Sigmoid colon (tissue), 7 donors: ENCODE data around the gene LRRC8B. TPM values are rescaled to one million over a fixed set of nuclear protein-coding genes. Genes with fewer than 3 reads are reported as not detected.

Experiments
- DNase-seq: peaks from one replicate; pipeline ENCODE4 v3.0.0-alpha.2; 2019
- H3K27ac ChIP-seq, 4 donors: fragments of 200-600 bp; sonication (generic); one replicate each; pipeline ENCODE4 v1.5.1; 2016 to 2019; ENCODE audit warnings: mild to moderate bottlenecking in 1 of 4
- H3K27me3 ChIP-seq, 3 donors: fragments of 200-600 bp; sonication (generic); one replicate each; pipeline ENCODE4 v1.5.1; 2019; ENCODE audit warnings: mild to moderate bottlenecking in 1 of 3
- H3K36me3 ChIP-seq, 4 donors: fragments of 200-600 bp; sonication (generic); one replicate each; pipeline ENCODE4 v1.5.1; 2016 to 2019
- H3K4me1 ChIP-seq, 4 donors: fragments of 200-600 bp; sonication (generic); one replicate each; pipeline ENCODE4 v1.5.1; 2017 to 2019
- H3K4me3 ChIP-seq, 4 donors: fragments of 200-600 bp; sonication (generic); one replicate each; pipeline ENCODE4 v1.5.1; 2017 to 2019; ENCODE audit warnings: mild to moderate bottlenecking in 2 of 4, moderate library complexity in 1 of 4
- H3K9me3 ChIP-seq, 4 donors: fragments of 200-600 bp in 3 of 4; sonication (generic) in 3 of 4; one replicate each; pipeline versions ENCODE4 v1.5.1 to v1.6.1; 2013 to 2019
- EP300 ChIP-seq, 4 donors: sonication (generic); formaldehyde crosslinking; IDR thresholded peaks; one replicate each; pipeline ENCODE4 v1.6.1; 2017; ENCODE audit warnings: antibody characterized with exemption in 4 of 4
- POLR2A ChIP-seq, 2 donors: fragments of 450-650 bp; IDR thresholded peaks; one replicate each; pipeline ENCODE4 v1.6.1; 2016; ENCODE audit warnings: antibody characterized with exemption in 2 of 2, mild to moderate bottlenecking in 2 of 2, moderate library complexity in 2 of 2
- POLR2AphosphoS5 ChIP-seq, 4 donors: sonication (generic); formaldehyde crosslinking; IDR thresholded peaks; one replicate each; pipeline ENCODE4 v1.6.1; 2017; ENCODE audit warnings: antibody characterized with exemption in 4 of 4
- WGBS, 2 donors: extraction: QIAGEN DNeasy Blood & Tissue Kit; methylation state at CpG; one replicate each; pipeline ENCODE4 v1.1.7; 2013; 5-methylcytosine and 5-hydroxymethylcytosine counted together
- intact Hi-C: fragments of 100-400 bp; cut with DNase I; formaldehyde crosslinking; loops from one replicate; pipeline ENCODE4 v1.15.1; 2023
- polyA plus RNA-seq, 3 donors: library from polyadenylated mRNA; stranded (reverse); fragments of 200-250 nt; gene quantifications; one replicate each; pipeline ENCODE4 v1.2.3, GENCODE V29; 2013
- total RNA-seq, 4 donors: library from RNA; depleted of rRNA; stranded (reverse); fragments of >200 nt; gene quantifications; one replicate each; pipeline ENCODE4 v1.1.0, GENCODE V29; 2016
- TF ChIP-seq, protein P1 (sequence below), 4 experiments: fragments of 450-650 bp in 3 of 4; fragments of 200-600 bp in 1 of 4; IDR thresholded peaks; one replicate each; pipeline ENCODE4 v1.5.1; 2016 to 2019; ENCODE audit warnings: antibody characterized with exemption in 4 of 4, mild to moderate bottlenecking in 3 of 4, moderate library complexity in 2 of 4
- donor health status: healthy with polysubstance abuse.
- donor health status: Bipolar disorder and iron deficiency.
- donor health status: healthy.

LRRC8B gene
- total and polyA plus RNA-seq, 7 donors, result 1.8 to 9.8 (median 4.1) TPM

DNA sequence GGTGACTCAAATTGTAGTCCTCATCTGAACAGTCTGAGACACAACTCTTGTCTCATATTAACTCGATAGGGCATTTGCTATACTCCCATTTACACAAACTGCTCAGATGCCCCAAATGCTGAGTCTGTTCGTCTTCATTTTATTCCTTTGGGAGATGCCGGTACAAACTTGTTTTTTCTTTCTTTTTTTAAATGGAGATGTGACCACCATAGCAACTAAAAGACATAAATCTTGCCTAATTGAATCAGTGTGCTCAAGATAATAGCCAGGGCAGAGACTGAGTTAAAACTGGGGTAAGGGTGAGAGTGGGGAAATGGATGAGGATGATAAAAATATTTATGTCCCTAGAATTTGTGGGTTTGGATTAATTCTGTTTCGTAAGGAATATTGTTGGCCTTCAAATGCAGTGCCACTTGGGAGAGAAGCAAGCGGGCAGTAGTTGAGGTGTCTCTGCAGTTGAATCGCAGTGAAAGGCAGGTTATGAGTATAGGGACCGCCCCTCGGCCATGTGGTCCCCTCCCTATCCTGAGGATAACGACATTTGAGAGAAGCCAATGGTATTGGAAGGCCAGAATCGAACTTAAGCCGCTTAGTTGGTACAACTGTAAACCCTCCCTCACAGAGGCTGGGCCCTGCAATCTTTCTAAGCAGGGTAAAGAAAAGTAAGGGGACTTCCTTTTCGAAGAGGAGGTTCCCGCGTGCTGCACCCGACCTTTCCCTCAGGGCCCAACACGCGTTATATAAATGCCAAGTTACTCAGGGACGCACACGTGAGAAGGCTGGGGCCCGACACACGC is 859 bp upstream of the LRRC8B start:
- Histone ChIP-seq H3K9me3 (no peaks in the 10 kb centered on the region), H3K27ac (peak overlapping the region; percentile 81 to 87 (median 84)), H3K4me3 (peak overlapping the region; percentile 56 to 99 (median 84)), H3K36me3 (no peaks in the 10 kb centered on the region), H3K27me3 (no peaks in the 10 kb centered on the region), H3K4me1 (peaks cover 0 to 18% (median 3%) of the 10 kb centered on the region in 4 donors)
- WGBS, 2 donors, result 21 to 22% methylated on average over 21 of the region's 21 CpGs
- DNase-seq, result no peak
- intact Hi-C loops, result no loop called here
- no peak for TF ChIP-seq POLR2AphosphoS5 (IDR thresholded peaks at IDR 0.05)
- TF ChIP-seq POLR2A (IDR thresholded peaks at IDR 0.05), result no peak
- TF ChIP-seq EP300 (IDR thresholded peaks at IDR 0.05), result no peak
- TF ChIP-seq, protein P1, sequence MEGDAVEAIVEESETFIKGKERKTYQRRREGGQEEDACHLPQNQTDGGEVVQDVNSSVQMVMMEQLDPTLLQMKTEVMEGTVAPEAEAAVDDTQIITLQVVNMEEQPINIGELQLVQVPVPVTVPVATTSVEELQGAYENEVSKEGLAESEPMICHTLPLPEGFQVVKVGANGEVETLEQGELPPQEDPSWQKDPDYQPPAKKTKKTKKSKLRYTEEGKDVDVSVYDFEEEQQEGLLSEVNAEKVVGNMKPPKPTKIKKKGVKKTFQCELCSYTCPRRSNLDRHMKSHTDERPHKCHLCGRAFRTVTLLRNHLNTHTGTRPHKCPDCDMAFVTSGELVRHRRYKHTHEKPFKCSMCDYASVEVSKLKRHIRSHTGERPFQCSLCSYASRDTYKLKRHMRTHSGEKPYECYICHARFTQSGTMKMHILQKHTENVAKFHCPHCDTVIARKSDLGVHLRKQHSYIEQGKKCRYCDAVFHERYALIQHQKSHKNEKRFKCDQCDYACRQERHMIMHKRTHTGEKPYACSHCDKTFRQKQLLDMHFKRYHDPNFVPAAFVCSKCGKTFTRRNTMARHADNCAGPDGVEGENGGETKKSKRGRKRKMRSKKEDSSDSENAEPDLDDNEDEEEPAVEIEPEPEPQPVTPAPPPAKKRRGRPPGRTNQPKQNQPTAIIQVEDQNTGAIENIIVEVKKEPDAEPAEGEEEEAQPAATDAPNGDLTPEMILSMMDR (IDR thresholded peaks at IDR 0.05), result no peak

DNA sequence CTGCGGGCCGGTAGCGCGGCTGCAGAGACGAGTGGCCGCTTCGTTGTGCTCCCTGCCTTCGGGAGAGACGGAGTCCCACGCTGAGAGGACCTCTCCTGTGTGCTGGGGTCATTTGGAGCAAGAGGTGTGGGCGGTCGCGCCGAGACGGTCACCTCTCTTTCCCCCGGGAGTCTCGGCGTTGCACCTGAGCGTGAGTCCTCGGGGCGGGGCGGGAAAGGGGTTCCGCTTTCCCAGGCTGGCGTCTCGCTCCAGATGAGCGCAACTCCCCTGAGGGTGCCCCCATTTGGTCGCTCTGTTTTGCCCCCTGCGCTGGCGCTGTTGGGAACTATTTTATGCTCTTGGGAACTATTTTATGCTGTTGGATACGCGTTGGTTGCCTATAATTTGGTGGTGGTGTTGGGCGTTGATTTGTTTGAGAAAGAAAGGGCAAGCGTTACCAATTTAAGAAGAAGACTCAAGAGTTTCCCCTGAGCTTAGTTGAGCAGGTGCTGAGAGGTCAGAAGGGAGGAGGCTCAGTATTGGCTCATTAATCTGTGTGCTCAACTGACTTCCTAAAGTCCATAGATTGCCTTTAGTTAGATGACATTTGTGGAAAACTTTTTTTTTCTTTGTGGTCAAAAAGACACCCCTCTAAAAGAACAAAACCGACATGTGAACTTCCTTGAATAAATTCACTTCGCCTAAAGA is 683 bp downstream of the LRRC8B start:
- Histone ChIP-seq H3K36me3 (no peaks in the 10 kb centered on the region), H3K4me3 (peak overlapping the region; percentile 56 to 99 (median 84)), H3K4me1 (peaks cover 0 to 18% (median 3%) of the 10 kb centered on the region in 4 donors), H3K27ac (peak overlapping the region; percentile 81 to 87 (median 84)), H3K9me3 (no peaks in the 10 kb centered on the region), H3K27me3 (no peaks in the 10 kb centered on the region)
- intact Hi-C loops, result loop anchor here (5.0 kb wide), 1 partner anchor 72 kb away; no protein-coding TSS in a partner anchor
- DNase-seq, result peak; percentile 69
- TF ChIP-seq, protein P1 (IDR thresholded peaks at IDR 0.05), result peak in 1 of 4 experiments; percentile 6
- TF ChIP-seq POLR2A (IDR thresholded peaks at IDR 0.05), result no peak
- WGBS, 2 donors, result 1 to 2% methylated on average over 35 of the region's 35 CpGs

DNA sequence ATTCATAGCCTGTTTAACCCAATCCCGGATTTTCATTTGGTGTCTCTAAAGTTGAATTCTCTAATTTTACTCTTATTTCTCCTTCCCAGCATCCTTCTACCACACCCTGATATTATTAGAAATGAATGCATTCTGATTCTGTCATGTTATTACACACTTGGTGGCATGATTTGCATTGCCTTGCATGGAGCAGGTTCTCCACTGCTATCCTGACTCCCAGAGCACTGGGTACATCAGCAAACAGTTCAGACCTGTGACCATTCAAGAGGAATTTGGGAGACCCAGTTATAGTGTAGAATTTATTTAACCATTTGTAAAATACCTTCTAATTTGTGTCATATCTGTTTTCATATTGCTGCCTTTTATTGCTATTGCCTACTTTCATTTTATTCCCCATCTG is 2.6 kb downstream of the LRRC8B start:
- intact Hi-C loops, result loop anchor here (5.0 kb wide), 1 partner anchor 70 kb away; no protein-coding TSS in a partner anchor

DNA sequence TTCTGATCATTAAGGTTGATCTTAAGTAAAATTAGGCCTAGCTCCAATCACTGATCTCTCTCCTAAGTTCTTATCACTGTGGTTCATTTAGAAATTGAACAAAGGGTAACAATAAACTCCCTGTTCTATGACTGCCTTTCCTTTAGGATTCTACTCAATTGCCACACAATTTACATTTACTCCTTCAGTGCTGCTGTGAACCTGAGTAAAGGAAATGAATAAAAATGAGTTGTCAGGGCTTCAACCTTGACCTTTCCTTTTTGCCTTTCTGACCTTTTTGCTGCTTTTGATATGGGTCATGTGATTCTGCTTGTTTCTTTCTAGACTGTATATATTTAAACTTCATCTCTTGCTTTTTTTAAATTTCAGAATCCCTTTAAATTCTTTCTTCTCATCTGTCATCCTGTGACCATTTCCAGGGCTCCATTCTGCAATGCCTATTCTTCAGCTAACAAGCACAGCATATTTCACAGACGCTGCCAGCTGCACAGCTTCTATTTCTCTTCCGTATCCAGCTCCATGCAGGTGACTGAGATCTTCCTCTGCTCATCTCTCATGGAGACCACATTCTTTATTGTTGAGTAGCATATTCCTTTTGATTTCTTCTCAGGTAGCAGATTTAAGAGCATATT is 3.2 kb downstream of the LRRC8B start:
- TF ChIP-seq POLR2A (IDR thresholded peaks at IDR 0.05) (no peak), EP300 (IDR thresholded peaks at IDR 0.05) (no peak)
- no peaks in the 10 kb centered on the region for H3K9me3 ChIP-seq
- DNase-seq, result no peak
- no peak overlapping the region for H3K4me3 ChIP-seq
- intact Hi-C loops, result loop anchor here (5.0 kb wide), 1 partner anchor 69 kb away; no protein-coding TSS in a partner anchor
- H3K4me1 ChIP-seq, result peaks cover 0 to 18% (median 3%) of the 10 kb centered on the region in 4 donors
- no peaks in the 10 kb centered on the region for H3K36me3 ChIP-seq
- WGBS, 2 donors, result 72 to 76% methylated on average over 2 of the region's 2 CpGs
- H3K27ac ChIP-seq, result no peak overlapping the region
- H3K27me3 ChIP-seq, result no peaks in the 10 kb centered on the region

More for the DNA sequence above, 2.6 kb downstream of the LRRC8B start:
- Histone ChIP-seq H3K4me1 (peaks cover 0 to 18% (median 3%) of the 10 kb centered on the region in 4 donors), H3K9me3 (no peaks in the 10 kb centered on the region), H3K27ac (no peak overlapping the region), H3K4me3 (no peak overlapping the region), H3K36me3 (no peaks in the 10 kb centered on the region), H3K27me3 (no peaks in the 10 kb centered on the region)
- DNase-seq, result no peak
- 91 to 94% methylated on average over 1 of the region's 1 CpG for WGBS, 2 donors
- TF ChIP-seq, protein P1 (IDR thresholded peaks at IDR 0.05), result no peak
- TF ChIP-seq POLR2A (IDR thresholded peaks at IDR 0.05), result no peak
- TF ChIP-seq POLR2AphosphoS5 (IDR thresholded peaks at IDR 0.05), result no peak
- TF ChIP-seq EP300 (IDR thresholded peaks at IDR 0.05), result no peak

DNA sequence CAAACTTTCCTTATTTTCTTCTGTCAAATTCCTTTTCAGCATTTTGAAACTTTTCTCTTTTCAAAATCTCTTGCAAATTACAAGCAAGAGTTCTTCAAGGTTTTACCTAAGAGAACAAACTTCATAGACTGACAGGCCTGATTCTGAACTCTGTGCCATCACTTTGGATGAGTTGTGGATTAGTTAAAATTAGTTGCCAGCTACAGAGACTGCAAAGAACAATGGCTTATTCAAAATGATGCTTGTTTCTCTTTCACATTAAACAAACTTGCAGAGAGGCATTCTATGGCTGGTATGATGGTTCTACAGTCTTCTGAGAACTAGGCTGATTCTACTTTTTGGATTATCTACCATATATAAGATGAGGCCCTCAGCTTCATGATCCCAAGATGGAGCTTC is 3.8 kb downstream of the LRRC8B start:
- TF ChIP-seq, protein P1 (IDR thresholded peaks at IDR 0.05), result no peak
- TF ChIP-seq EP300 (IDR thresholded peaks at IDR 0.05), result no peak
- no peak for TF ChIP-seq POLR2A (IDR thresholded peaks at IDR 0.05)
- no peak for TF ChIP-seq POLR2AphosphoS5 (IDR thresholded peaks at IDR 0.05)
- H3K27ac ChIP-seq, result no peak overlapping the region
- intact Hi-C loops, result loop anchor here (5.0 kb wide), 1 partner anchor 69 kb away; no protein-coding TSS in a partner anchor
- no peaks in the 10 kb centered on the region for H3K36me3 ChIP-seq
- H3K27me3 ChIP-seq, result no peaks in the 10 kb centered on the region
- DNase-seq, result no peak
- no peaks in the 10 kb centered on the region for H3K9me3 ChIP-seq
- H3K4me1 ChIP-seq, result peaks cover 0 to 18% (median 3%) of the 10 kb centered on the region in 4 donors
- no peak overlapping the region for H3K4me3 ChIP-seq
